HG03571 (cell line): ENCODE results near the gene NOP53.
"Not testable (repeated sequence)": the region's sequence is repeated elsewhere in the genome, so short reads cannot be mapped to it uniquely, and the experiment has no call there.

Experiments used
- ATAC-seq: cut with Tn5 transposase; IDR thresholded peaks from one replicate; pipeline ENCODE4 v1.9.1; 2021; ENCODE audit not compliant: unreplicated experiment

NOP53 gene

DNA sequence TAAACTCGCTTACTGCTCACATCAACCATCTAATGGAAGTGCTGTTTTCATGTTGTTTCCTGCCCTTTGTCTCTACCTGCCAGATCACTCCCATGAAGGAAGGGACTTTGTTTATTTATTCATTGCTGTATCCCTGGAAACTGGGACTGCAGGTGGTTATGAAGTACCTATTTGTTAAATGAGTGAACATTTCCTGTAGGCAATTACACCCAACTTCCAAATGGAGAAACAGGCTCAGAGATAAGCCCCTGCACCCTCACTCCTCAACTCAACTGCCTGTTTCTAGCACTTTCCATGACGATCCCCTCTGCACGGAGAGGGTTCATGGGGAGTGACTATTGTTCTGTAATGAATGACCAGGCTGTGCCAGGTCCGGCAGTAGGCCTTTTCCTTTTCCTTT lies 31.2 kb downstream of the NOP53 start:
- ATAC-seq = no peak

GRCh38 chr19:47777245-47778048 lies 32.1 kb downstream of the NOP53 start:
- ATAC-seq = not testable (repeated sequence)

- peak; percentile 66 for ATAC-seq
These were observed 33.0 kb downstream of the NOP53 start, which contains the start of gene SELENOW for GRCh38 chr19:47778049-47778953. Gene SELENOW (plus strand): TSS chr19:47778703. CDS start chr19:47778786, 83 bp downstream.

DNA sequence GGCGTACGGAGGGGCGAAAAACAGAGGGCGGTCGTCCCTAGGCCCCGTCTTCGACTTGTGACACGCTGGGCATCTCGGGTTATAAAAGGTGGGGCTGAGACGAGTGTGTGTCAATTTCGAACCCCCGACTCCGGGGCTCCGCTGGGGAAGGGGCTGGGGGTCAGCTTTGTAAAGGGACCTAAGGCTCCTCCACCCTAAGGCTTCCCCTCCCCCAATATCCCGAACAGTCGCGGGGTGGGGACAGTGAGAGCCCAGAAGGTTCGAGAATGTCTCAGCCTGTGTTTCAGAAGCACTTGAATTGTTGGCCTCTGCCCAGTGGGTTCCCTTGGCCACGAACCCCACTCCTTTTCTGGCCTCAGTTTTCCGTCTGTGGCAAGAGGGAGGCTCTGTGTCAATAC lies 33.6 kb downstream of the NOP53 start:
- no peak for ATAC-seq

DNA sequence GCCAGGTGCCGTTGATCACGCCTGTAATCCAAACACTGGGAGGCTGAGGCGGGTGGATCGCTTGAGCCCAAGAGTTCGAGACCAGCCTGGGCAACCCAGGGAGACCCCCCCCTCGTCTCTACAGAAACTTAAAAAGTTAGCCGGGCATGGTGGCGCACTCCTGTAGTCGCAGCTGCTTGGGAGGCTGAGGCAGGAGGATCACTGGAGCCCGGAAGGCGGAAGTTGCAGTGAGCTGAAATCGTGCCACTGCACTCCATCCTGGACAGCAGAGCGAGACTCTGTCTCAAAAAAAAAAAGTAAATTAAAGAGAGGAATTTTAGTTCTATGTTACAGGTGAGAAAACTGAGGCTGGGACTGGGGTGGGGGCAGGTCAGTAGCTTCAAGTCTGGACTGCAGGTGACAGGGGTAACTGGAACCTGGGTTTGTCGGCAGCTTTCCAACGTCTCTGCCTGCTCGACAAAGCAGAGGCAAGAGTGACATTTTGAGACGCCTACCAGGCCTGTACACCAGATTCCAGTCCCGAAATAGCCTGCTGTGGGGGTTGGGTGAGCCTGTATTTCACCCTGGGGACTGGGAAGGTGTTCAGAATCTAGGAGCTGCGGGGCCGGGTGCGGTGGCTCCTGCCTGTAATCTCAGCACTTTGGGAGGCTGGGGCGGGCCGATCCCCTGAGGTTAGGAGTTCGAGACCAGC lies 34.3 kb downstream of the NOP53 start:
- no peak for ATAC-seq

DNA sequence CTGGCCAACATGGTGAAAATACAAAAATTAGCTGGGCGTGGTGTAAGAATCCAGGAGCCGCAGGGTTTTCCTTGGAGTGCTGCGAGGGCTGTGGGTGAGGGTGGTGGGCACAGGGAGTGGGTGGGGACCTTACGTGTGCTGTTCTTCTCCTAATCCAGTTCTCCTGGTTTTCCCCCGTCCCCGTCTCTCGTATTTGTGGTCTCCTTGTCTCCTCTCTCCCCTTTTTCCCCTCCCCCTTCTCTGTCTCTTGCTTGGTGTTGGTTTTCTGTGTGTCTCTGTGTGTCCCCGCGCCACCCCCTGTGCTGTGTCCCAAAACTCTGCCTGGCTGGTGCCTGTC lies 34.8 kb downstream of the NOP53 start:
- ATAC-seq = no peak

DNA sequence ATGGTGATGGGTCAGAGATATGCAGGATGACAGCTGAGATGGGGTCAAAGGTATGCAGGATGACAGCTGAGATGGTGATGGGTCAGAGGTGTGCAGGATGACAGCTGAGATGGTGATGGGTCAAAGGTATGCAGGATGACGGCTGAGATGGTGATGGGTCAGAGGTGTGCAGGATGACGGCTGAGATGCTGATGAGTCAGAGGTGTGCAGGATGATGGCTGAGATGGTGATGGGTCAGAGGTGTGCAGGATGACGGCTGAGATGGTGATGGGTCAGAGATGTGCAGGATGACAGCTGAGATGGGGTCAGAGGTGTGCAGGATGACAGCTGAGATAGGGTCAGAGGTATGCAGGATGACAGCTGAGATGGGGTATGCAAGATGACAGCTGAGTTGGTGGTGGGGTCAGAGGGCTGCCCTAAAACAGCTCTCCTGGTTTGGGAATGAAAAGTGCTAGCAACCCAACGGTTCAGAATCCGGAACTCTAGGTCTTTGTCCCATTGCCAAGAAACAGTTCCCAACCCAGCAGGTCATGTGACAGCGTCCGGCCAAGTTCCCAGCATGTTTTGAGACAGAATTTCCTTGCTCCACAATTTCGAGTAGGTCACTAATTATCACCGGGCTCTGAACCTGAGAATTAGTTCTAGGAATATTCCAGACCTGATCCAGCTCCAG lies 36.4 kb downstream of the NOP53 start:
- no peak for ATAC-seq

GRCh38 chr19:47786566-47786965 lies 41.2 kb downstream of the NOP53 start:
- ATAC-seq = no peak

DNA sequence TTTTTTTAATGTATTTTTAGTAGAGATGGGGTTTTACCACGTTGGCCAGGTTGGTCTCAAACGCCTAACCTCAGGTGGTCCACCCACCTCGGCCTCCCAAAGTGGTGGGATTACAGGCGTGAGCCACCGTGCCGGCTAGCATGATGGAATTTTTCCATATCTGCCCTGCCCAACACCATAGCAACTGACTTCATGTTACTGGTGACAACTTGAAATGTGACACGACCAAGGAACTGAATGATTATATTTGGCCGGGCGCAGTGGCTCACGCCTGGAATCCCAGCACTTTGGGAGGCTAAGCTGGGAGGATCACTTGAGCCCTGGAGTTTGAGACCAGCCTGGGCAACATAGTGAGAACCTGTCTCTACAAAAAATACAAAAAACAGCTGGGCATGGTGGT lies 42.0 kb downstream of the NOP53 start:
- ATAC-seq = not testable (repeated sequence)

GRCh38 chr19:47789811-47790210 lies 44.5 kb downstream of the NOP53 start:
- ATAC-seq = not testable (repeated sequence)

- ATAC-seq = no peak
These were observed 45.1 kb downstream of the NOP53 start for GRCh38 chr19:47790398-47790814.

GRCh38 chr19:47792616-47793015 lies 47.3 kb downstream of the NOP53 start:
- ATAC-seq = no peak

DNA sequence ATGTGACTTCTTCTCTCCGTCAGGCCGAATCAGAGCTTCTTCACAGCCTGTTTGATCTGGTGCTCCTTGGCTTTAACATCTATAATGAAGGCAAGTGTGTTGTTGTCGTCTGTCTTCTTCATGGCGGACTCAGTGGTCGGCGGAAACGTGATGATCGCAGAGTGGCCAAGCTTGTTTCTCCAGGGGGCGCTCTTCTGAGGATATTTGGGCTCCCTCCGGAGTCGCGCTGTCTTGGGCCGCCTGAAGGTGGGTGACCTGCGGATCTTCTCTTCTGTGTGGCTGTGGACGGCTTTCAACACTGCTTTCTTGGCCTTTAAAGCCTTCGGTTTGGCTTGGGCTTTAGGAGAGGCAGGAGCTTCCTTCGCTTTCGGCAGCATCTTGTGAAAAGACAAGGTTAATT lies 49.2 kb downstream of the NOP53 start:
- ATAC-seq = no peak

DNA sequence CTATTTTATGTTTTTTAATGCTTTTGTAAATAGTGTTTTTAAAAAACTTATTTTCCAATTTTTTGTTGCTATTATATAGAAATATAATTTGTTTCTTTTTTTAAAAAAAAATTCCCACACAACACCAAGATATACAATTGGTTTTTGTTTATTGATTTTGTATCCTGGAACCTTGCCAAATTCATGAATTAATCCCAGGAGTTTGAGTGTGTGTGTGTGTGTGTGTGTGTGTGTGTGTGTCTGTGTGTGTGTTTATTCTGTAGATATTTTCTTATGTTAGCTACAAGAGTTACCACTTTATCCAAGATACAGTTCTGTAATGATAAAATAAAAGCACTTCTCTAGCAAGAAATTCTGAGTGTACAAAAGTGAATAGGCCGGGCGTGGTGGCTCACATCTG lies 51.4 kb downstream of the NOP53 start:
- no peak for ATAC-seq

- ATAC-seq = no peak
These were observed 52.9 kb downstream of the NOP53 start for GRCh38 chr19:47797996-47798903.

DNA sequence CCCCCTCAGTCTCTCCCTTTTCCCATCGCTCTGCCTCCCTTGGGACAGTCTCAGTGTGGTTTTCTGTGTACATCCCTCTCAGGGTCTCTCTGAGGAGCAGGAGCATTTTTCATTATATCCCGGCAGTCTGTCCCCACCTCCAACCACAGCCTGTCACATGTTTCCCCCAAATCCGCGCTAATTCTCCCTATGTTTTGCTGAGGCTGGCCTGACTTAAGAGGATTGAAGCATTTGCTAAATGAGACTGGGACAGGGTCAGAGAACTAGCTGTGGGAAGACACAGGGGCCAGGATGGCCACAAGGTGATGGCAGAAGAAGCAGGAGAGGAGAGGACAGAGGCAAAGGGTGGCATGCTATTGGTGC lies 53.5 kb downstream of the NOP53 start:
- ATAC-seq = no peak

GRCh38 chr19:47801270-47801669 lies 55.9 kb downstream of the NOP53 start:
- ATAC-seq = no peak

DNA sequence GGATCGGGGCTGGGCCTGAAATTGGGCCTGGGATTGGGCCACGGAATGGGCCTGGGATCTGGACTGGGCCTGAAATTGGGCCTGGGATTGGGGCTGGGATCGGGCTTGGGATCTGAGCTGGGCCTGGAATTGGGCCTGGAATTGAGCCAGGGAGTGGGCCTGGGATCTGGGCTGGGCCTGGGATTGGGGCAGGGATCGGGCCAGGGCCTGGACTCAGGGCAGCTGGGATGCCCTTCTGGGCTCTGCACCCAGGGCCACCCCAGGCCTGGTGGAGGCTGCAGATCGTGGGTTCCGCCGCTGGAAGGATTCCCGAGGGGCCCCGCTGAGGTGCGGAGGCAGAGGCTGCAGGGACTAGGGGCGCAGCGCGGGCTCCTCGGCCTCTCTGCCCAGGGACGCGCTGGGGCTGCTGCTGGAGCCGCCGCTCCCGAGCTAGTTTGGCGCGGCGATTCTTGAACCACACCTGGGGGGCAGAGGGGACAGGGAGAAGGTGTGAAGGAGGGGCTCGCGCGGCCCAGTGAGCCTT lies 57.2 kb downstream of the NOP53 start:
- ATAC-seq = no peak

- not testable (repeated sequence) for ATAC-seq
These were observed 57.8 kb downstream of the NOP53 start for GRCh38 chr19:47803148-47803547.

DNA sequence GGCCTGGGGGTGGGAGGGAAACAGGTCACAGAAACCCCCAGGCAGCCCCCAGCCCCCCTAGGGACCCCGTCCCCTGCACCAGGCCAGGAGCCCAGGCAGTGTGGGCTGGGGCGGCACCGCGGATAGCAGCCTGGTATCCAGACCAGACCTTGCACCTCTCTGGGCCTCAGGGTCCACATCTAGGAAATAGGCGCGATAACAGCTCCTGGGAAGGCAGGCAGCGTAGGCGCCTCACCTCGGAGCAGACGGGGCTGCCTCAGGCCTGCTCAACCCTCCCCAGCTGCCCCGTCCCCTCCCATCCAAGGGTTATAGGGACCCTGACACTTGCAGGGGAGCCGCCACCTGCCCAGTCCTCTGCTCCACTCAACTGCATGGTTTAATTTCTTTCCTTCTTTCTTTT lies 58.3 kb downstream of the NOP53 start:
- ATAC-seq = not testable (repeated sequence)
